NCI-H1436 (cell line): ENCODE measurements around the gene PPP1R15A.
A peak's percentile ranks its signal among the peaks of the same experiment; 100 is the strongest.
"Not testable (repeated sequence)": the region's sequence is repeated elsewhere in the genome, so short reads cannot be mapped to it uniquely, and the experiment has no call there.

Experiments used
- DNase-seq: peaks from one replicate; lab custom pipeline; 2025; lab: John Stamatoyannopoulos, UW

The PPP1R15A gene

GRCh38 chr19:48872182-48872883 is at the start of gene PPP1R15A:
Gene PPP1R15A, plus strand, starts transcription at chr19:48872421. Its CDS starts 813 bp downstream, at chr19:48873234.
- DNase-seq = peak; percentile 99

GRCh38 chr19:48822514-48822913 is 49.7 kb upstream of the PPP1R15A start:
- no peak for DNase-seq

GRCh38 chr19:48826606-48827020 is 45.6 kb upstream of the PPP1R15A start:
- DNase-seq = no peak

DNA sequence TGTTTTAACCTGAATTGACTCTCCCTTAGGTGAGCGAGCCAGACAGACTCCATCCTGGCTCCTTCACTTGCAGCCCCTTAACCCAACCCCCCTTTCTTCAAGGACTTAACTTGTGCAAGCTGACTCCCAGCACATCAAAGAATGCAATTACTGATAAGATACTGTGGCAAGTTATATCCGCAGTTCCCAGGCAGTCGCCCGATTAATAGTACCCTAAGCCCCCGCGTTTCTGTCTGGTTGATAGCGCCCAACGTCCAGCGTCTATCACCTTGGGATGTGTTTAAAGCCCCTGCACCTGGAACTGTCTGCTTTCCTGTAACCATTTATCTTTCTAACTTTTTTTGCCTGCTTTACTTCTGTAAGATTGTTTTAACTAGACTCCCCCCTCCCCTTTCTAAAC is 42.1 kb upstream of the PPP1R15A start:
- no peak for DNase-seq

- no peak for DNase-seq
Measured at GRCh38 chr19:48830965-48831364, 41.3 kb upstream of the PPP1R15A start.

DNA sequence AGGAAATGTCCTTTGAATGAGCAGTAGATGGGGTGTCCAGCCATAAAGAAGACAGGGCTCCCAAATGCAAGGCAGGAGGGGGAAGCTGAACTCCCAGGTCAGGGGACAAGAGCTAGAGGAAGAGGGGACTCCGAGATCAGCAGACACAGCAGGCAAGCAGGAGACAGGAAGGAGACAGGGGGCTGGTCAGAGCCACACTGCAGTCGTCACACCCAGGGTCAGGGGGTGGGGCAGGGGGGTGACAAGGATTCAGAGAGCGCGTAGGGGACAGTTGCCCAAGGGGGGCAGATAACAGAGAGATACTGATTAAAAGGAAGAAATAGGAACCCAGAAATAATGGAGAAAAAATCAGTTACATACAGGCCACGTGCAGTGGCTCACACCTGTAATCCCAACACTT is 39.2 kb upstream of the PPP1R15A start:
- DNase-seq = no peak

- no peak for DNase-seq
Measured at GRCh38 chr19:48833977-48834376, 38.2 kb upstream of the PPP1R15A start.

- DNase-seq = peak; percentile 95
Measured at GRCh38 chr19:48835734-48836088, 36.5 kb upstream of the PPP1R15A start.

DNA sequence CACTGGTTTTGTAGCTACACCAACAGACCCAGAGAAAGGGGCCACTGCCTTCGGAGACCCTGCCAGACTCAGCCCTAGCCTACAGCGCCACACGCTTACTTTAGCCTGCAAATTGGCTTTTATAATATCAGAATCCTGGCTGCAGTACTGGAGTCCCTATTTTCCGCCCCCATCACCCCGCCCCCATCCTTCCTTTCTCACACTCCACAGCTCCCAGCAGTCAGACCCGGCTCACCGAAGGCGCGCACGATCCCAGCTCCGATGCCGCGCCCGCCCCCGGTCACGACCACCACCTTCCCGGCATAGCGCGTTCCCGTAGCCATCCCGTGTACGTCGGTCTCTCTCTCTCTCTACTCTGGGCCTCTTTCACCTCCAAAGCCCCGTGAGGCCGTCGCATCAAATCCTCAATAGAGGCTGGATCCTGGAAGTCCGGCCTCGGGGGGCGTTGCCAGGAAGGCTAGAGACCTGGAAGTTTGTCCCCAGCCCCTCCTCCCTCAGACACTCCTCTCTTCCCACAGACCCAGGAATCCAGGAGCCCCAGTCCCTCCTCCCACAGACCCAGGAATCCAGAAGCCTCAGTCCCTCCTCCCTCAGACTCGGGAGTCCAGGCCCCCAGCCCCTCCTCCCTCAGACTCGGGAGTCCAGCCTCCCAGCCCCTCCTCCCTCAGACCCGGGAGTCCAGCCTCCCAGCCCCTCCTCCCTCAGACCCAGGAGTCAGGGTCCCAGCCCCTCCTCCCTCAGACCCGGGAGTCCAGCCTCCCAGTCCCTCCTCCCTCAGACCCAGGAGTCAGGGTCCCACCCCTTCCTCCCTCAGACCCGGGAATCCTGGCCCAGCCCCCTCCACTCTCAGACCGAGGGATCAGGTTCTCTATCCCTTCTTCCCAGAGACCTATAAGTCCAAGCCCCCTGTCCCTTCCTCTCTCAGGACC is 35.9 kb upstream of the PPP1R15A start, which contains the start of gene HSD17B14:
HSD17B14 (minus strand) TSS at position 403 of the 929 bp plus-strand sequence; CDS start at position 323, 80 bp downstream.
- DNase-seq = no peak

DNA sequence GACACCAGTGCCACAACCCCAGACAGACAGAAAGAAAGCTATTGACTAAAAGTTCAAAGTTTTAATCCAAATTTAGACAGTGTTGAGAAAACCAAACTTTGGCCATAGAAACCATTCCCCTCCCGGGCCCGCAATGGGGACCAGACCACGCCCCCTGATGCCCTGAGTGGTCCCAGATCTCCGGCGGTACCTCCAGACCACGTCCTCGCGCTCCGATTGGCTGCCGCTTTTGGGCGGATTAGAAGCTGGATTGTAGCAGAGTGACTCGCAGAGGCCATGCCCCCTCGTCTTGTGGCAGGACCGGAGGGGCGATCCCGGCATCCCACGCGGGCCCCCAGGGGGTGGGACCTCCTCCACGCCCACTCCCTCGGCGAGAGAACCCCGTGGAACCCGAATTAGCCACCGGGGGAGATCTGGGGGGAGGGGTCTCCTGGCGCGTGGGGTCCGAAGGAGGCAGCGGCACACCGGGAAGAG is 35.1 kb upstream of the PPP1R15A start:
- DNase-seq = no peak

GRCh38 chr19:48837687-48838086 is 34.5 kb upstream of the PPP1R15A start:
- no peak for DNase-seq

DNA sequence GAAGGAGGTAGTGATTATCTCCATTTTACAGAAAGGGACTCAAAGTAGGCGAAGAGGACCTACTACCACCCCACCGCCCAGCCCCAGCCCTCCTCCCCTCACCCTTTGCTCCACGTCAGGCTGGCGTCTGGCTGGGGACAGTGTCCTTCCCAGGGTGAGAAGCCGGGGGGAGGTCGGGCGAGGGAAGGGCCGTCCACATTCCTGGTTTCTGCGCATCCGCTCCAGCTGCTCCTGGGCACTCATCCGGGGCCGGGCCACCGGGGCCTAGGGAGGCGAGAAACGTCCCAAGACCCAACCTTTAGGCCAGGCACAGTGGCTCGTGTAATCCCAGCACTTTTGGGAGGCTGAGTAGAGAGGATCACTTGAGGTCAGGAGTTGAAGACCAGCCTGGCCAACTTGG is 31.2 kb upstream of the PPP1R15A start:
- no peak for DNase-seq

DNA sequence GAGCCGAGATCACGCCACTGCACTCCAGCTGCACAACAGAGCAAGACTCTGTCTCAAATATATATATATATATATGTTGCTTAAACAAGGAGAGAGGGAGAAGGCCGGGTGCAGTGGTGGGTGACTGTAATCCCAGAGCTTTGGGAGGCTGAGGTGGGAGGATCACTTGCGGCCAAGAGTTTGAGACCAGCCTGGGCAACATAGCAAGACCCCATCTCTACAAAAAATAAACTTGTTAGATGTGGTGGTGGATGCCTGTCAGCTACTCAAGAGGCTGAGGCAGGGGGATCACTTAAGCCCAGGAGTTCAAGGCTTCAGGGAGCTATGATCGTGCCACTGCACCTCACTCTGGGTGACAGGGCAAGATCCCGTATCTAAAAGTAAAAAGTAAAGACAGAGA is 30.6 kb upstream of the PPP1R15A start:
- no peak for DNase-seq

- DNase-seq = peak; percentile 67
Measured at GRCh38 chr19:48842789-48843162, 29.4 kb upstream of the PPP1R15A start.

DNA sequence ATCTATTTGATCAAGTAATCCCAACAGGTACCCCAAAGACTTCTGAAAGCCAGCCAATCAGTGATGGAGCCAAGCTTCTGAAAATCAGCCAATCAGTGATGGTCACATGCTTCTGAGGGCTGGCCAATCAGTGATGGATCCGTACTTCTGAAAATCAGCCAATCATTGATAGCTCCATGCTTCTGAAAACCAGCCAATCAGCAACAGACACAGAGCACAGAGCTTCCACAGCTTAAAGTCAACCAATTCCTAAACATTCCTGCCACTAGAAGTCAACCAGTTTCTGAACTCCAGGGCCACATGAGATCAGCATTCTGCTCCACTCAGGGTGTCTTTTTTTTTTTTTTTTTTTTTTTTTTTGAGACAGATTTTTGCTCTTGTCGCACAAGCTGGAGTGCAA is 27.7 kb upstream of the PPP1R15A start:
- no peak for DNase-seq

- no peak for DNase-seq
Measured at GRCh38 chr19:48845384-48845783, 26.8 kb upstream of the PPP1R15A start.

GRCh38 chr19:48846659-48847058 is 25.6 kb upstream of the PPP1R15A start:
- DNase-seq = not testable (repeated sequence)

DNA sequence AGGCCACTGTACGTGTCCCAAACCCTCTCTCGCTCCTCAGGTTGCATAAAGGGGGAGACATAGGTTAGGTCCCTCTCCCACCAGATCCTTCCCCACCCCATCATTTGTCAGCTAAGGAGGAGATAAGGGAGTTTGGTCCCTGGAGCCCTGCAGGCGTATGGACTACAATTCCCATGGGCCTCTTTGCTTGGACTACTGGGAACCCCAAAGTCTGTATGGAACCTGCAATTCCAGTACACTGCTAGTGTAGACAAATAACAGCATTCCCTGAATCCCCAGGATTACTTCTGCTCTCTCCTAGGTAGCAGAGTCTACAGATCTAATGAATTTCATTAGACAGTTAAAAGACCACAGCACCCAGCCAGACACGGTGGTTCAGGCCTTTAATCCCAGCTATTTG is 19.9 kb upstream of the PPP1R15A start:
- DNase-seq = no peak

- no peak for DNase-seq
Measured at GRCh38 chr19:48853483-48853882, 18.7 kb upstream of the PPP1R15A start.

- DNase-seq = no peak
Measured at GRCh38 chr19:48854103-48854502, 18.1 kb upstream of the PPP1R15A start.

GRCh38 chr19:48856921-48857320 is 15.3 kb upstream of the PPP1R15A start:
- no peak for DNase-seq

DNA sequence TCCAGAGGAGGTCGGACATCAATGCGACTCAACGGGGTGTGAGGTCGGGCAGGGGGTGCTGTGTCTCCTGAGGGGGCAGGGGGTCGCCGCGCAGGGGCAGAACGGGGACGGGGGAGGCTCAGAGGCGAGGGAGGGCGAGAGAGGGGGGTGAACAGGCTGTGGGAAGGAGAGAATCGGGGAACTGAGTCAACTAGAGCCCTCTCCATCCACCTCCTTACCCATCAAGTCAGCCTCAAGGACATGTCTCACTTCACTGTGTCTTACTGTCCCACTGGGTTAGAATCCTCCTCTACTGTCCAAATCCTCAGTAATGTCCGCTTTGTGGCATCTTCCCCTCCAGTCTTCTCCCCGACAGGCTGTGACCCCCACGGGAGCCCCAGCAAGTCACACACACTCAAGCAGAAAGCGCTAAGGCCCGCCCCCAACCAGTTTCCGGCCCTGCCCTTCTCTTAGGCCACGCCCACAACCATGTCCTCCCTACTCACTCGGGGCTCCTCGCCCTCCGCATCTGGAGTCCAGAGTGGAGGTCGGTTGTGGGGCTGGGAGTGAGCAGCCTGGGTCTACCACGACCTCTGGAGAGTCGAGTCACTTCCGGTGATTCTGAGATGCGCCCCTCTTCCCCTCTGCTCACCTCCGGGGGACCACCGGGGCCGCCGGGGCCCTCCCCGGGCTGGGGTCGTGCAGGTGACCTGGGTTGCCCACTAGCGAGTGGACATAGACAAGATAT is 13.1 kb upstream of the PPP1R15A start:
- peak; percentile 46 for DNase-seq
